Measurements from ENCODE around the gene ATP8B1. TPM values are rescaled to one million over a fixed set of nuclear protein-coding genes. Genes with fewer than 3 reads are reported as not detected.

Gene ATP8B1
- total and polyA plus RNA-seq, 9 of the 15 experiments (the other 6 are each of a cell fraction or from before 2014, with no cell fraction given) = 0.01 to 0.22 (median 0.03) TPM; not detected in 3

DNA sequence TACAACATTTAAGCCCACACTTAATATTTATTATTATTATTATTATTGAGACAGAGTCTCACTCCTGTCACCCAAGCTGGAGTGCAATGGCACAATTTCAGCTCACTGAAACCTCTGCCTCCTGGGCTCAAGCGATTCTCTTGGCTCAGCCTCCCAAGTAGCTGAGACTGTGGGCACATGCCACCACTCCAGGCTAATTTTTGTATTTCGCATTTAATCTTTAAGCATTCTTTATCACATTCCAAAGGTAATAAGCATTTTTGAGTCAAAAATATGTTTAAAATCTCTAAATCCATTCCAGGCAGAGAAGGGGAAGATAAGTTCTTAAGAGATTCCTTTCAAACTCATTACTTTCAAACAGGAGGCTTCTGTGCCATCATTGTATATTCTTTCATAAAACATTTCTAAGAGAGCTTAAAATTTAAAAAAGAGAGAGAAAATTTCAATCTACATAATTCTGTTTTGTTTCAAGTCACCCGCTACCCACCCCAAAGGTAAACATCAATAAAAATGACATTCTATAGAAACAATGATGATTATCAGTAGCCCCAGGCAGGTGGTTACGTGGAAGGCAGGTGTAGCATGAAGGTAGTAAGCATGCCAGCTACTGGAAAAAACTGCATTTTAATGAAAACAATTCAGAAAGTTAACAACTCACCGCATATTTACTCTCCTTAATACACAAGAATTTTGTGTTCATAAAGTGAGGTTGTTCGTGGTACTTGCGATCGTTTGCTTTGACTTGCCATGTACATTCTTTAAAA, 97.1 kb downstream of the ATP8B1 start (continued):
- TF ChIP-seq ZNF407 (IDR thresholded peaks at IDR 0.05; ENCODE audit: low read depth) = no peak
- TF ChIP-seq, protein P1, sequence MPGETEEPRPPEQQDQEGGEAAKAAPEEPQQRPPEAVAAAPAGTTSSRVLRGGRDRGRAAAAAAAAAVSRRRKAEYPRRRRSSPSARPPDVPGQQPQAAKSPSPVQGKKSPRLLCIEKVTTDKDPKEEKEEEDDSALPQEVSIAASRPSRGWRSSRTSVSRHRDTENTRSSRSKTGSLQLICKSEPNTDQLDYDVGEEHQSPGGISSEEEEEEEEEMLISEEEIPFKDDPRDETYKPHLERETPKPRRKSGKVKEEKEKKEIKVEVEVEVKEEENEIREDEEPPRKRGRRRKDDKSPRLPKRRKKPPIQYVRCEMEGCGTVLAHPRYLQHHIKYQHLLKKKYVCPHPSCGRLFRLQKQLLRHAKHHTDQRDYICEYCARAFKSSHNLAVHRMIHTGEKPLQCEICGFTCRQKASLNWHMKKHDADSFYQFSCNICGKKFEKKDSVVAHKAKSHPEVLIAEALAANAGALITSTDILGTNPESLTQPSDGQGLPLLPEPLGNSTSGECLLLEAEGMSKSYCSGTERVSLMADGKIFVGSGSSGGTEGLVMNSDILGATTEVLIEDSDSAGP (CRISPR knock-in tag; IDR thresholded peaks at IDR 0.05) = no peak
- no peak for TF ChIP-seq FOXJ3 (CRISPR knock-in tag; IDR thresholded peaks at IDR 0.05)
- no peak for TF ChIP-seq ZNF124 (CRISPR knock-in tag; IDR thresholded peaks at IDR 0.05)
